Fibroblast of lung (primary cell): ENCODE measurements around the gene MAP6.

Source experiments
- EZH2 ChIP-seq: IDR thresholded peaks from 2 replicates; pipeline ENCODE4 v1.5.1; 2012; ENCODE audit warnings: low read length, control low read depth, mild to moderate bottlenecking; ENCODE audit errors: missing control alignments
- TF ChIP-seq, protein P1 (sequence below), 2 donors: IDR thresholded peaks in 1 of 2; conservative IDR thresholded peaks in 1 of 2; 1 replicate in 1 of 2; 2 replicates in 1 of 2; pipeline ENCODE4 v1.5.1; 2011 to 2012; ENCODE audit warnings: low read length in 2 of 2, control low read depth in 1 of 2, inconsistent platforms in 1 of 2, low read depth in 1 of 2, mild to moderate bottlenecking in 1 of 2

- TF ChIP-seq, protein P1, sequence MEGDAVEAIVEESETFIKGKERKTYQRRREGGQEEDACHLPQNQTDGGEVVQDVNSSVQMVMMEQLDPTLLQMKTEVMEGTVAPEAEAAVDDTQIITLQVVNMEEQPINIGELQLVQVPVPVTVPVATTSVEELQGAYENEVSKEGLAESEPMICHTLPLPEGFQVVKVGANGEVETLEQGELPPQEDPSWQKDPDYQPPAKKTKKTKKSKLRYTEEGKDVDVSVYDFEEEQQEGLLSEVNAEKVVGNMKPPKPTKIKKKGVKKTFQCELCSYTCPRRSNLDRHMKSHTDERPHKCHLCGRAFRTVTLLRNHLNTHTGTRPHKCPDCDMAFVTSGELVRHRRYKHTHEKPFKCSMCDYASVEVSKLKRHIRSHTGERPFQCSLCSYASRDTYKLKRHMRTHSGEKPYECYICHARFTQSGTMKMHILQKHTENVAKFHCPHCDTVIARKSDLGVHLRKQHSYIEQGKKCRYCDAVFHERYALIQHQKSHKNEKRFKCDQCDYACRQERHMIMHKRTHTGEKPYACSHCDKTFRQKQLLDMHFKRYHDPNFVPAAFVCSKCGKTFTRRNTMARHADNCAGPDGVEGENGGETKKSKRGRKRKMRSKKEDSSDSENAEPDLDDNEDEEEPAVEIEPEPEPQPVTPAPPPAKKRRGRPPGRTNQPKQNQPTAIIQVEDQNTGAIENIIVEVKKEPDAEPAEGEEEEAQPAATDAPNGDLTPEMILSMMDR (conservative IDR thresholded peaks at IDR 0.05 in 1 of 2, IDR thresholded peaks at IDR 0.05 in 1 of 2; ENCODE audit: low read depth in 1 of 2, low read length in 2 of 2), result no peak
- TF ChIP-seq EZH2, result no peak
Observed at GRCh38 chr11:75697906-75698581, 29.2 kb upstream of the MAP6 start.
